Measurements from ENCODE around the gene CCND1.

DNA sequence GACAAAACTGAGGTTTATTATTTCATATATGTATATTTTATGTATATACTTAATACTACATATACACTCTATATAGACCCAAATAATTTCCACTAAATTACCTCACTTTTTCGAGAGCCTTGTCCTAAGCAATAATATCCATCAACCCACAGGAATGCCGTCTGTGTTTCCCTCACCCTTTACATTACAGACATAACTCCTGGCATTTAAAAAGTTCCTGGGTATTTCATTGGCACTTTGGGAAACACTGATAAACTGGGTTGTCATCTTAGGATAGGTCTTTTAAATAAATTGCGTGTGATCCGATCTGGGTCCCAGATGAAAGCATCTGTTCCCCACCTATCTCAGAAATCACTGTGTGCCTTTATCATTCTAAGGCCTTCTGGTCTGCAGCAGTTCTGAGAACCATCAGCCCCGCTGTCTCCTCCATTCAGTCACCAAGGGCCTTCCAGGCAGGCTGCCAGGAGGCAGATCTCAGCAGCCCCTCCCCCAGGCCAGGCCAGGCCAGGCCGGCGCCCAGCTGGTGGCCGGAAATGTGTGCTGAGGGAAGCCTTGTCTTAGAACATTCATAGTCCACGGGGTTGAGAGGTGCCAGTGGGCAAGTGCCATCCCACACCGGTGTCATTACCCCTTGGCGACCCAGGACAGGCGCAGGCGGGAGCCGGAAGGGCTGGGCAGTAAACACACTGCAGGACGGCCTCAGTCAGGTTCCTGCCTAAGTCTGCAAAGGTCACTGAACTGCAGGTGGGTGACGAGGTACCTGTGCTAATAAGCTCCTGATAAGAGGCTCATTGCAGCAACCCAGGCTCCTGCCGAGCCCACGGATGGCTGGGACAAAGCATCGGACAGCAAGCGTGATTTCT is 59.6 kb downstream of the CCND1 start:
- TF ChIP-seq GATA2 (IDR thresholded peaks at IDR 0.05; ENCODE audit: low read depth, low read length) (peak; percentile 77; the same call in 1 of the 2 replicates), GATA3 (IDR thresholded peaks at IDR 0.05; ENCODE audit: low read depth, low read length) (no peak)

All from SH-SY5Y (cell line).